MM.1S (cell line): ENCODE data around the gene OAF.

Experiments used
- CTCF ChIP-seq: fragments of 300-600 bp; sonication (generic); IDR thresholded peaks from 2 replicates; pipeline ENCODE4 v1.5.1; 2016; ENCODE audit warnings: antibody characterized with exemption, low read length, mixed read lengths
- EZH2 ChIP-seq: fragments of 300-600 bp; sonication (generic); optimal IDR thresholded peaks from 2 replicates; pipeline ENCODE3; 2017; ENCODE audit warnings: low read depth, mild to moderate bottlenecking, antibody characterized with exemption, low read length, mixed read lengths

- no peak for TF ChIP-seq CTCF
- TF ChIP-seq EZH2: no peak
Measured at GRCh38 chr11:120184946-120185705, 25.7 kb upstream of the OAF start.
